Mucosa of rectum (tissue), 2 donors: Measurements from ENCODE around the gene EFCAB7.
"Not testable (repeated sequence)": the region's sequence is repeated elsewhere in the genome, so short reads cannot be mapped to it uniquely, and the experiment has no call there.

Experiments used
- H3K27ac ChIP-seq, 2 donors: one replicate each; pipeline ENCODE4 v1.7.0; 2013; ENCODE audit warnings: inconsistent platforms in 2 of 2, low read depth in 2 of 2, low read length in 2 of 2
- H3K27me3 ChIP-seq, 2 donors: one replicate each; pipeline ENCODE4 v1.7.0; 2013; ENCODE audit warnings: low read length in 2 of 2; ENCODE audit not compliant: control insufficient read depth in 2 of 2, insufficient read depth in 2 of 2
- H3K36me3 ChIP-seq, 2 donors: one replicate each; pipeline ENCODE4 v1.7.0; 2013; ENCODE audit warnings: low read length in 2 of 2; ENCODE audit not compliant: control insufficient read depth in 2 of 2, insufficient read depth in 2 of 2
- H3K4me1 ChIP-seq, 2 donors: one replicate each; pipeline ENCODE4 v1.7.0; 2013; ENCODE audit warnings: low read length in 2 of 2, mild to moderate bottlenecking in 1 of 2; ENCODE audit not compliant: control insufficient read depth in 2 of 2, insufficient read depth in 2 of 2
- H3K4me3 ChIP-seq, 2 donors: one replicate each; pipeline ENCODE4 v1.7.0; 2013; ENCODE audit warnings: low read length in 2 of 2
- H3K9ac ChIP-seq, 2 donors: one replicate each; pipeline ENCODE4 v1.7.0; 2013; ENCODE audit warnings: low read length in 2 of 2, low read depth in 1 of 2, mild to moderate bottlenecking in 1 of 2
- H3K9me3 ChIP-seq, 2 donors: one replicate each; pipeline ENCODE4 v1.7.0; 2013; ENCODE audit warnings: low read length in 2 of 2; ENCODE audit not compliant: control insufficient read depth in 2 of 2
- donor health status: healthy.
- donor health status: Normal muscosa, but diverticular disease.

Gene EFCAB7

GRCh38 chr1:63547621-63548294 lies 24.4 kb downstream of the EFCAB7 start:
- H3K36me3 ChIP-seq, result peaks cover 3 to 6% of the 10 kb centered on the region in 2 donors
- H3K27me3 ChIP-seq, result no peaks in the 10 kb centered on the region
- H3K4me3 ChIP-seq, result no peak overlapping the region
- no peaks in the 10 kb centered on the region for H3K9me3 ChIP-seq
- no peak overlapping the region for H3K27ac ChIP-seq
- H3K9ac ChIP-seq, result no peak overlapping the region
- H3K4me1 ChIP-seq, result no peaks in the 10 kb centered on the region

- H3K36me3 ChIP-seq, result peaks cover 3 to 6% of the 10 kb centered on the region in 2 donors
Observed at GRCh38 chr1:63548303-63548702, 25.0 kb downstream of the EFCAB7 start.

GRCh38 chr1:63548877-63549276 lies 25.6 kb downstream of the EFCAB7 start:
- H3K4me3 ChIP-seq, result no peak overlapping the region
- H3K27ac ChIP-seq, result no peak overlapping the region
- H3K36me3 ChIP-seq, result peaks cover 3 to 6% of the 10 kb centered on the region in 2 donors
- H3K27me3 ChIP-seq, result no peaks in the 10 kb centered on the region
- no peak overlapping the region for H3K9ac ChIP-seq
- H3K9me3 ChIP-seq, result no peaks in the 10 kb centered on the region
- no peaks in the 10 kb centered on the region for H3K4me1 ChIP-seq

More at GRCh38 chr1:63548303-63548702, 25.0 kb downstream of the EFCAB7 start:
- Histone ChIP-seq H3K27ac (no peak overlapping the region), H3K4me3 (no peak overlapping the region), H3K4me1 (no peaks in the 10 kb centered on the region), H3K9ac (no peak overlapping the region), H3K9me3 (no peaks in the 10 kb centered on the region), H3K27me3 (no peaks in the 10 kb centered on the region)

- no peaks in the 10 kb centered on the region for H3K4me1 ChIP-seq
- no peaks in the 10 kb centered on the region for H3K36me3 ChIP-seq
- H3K9ac ChIP-seq, result no peak overlapping the region
Observed at GRCh38 chr1:63555480-63555879, 32.2 kb downstream of the EFCAB7 start.

GRCh38 chr1:63557365-63557987 lies 34.2 kb downstream of the EFCAB7 start:
- H3K9ac ChIP-seq, result no peak overlapping the region
- H3K36me3 ChIP-seq, result no peaks in the 10 kb centered on the region
- H3K4me1 ChIP-seq, result no peaks in the 10 kb centered on the region
- H3K27ac ChIP-seq, result no peak overlapping the region
- H3K9me3 ChIP-seq, result no peaks in the 10 kb centered on the region
- H3K27me3 ChIP-seq, result no peaks in the 10 kb centered on the region
- no peak overlapping the region for H3K4me3 ChIP-seq

More at GRCh38 chr1:63555480-63555879, 32.2 kb downstream of the EFCAB7 start:
- Histone ChIP-seq H3K4me3 (no peak overlapping the region), H3K27ac (no peak overlapping the region), H3K9me3 (no peaks in the 10 kb centered on the region), H3K27me3 (no peaks in the 10 kb centered on the region)

- H3K9ac ChIP-seq, result no peak overlapping the region
- no peaks in the 10 kb centered on the region for H3K9me3 ChIP-seq
- H3K27ac ChIP-seq, result no peak overlapping the region
- no peaks in the 10 kb centered on the region for H3K27me3 ChIP-seq
- H3K4me1 ChIP-seq, result no peaks in the 10 kb centered on the region
- H3K4me3 ChIP-seq, result no peak overlapping the region
- no peaks in the 10 kb centered on the region for H3K36me3 ChIP-seq
Observed at GRCh38 chr1:63559357-63559756, 36.0 kb downstream of the EFCAB7 start.

GRCh38 chr1:63563745-63564144 lies 40.4 kb downstream of the EFCAB7 start:
- no peak overlapping the region for H3K4me3 ChIP-seq
- H3K9me3 ChIP-seq, result no peaks in the 10 kb centered on the region
- no peaks in the 10 kb centered on the region for H3K36me3 ChIP-seq
- H3K9ac ChIP-seq, result no peak overlapping the region
- no peak overlapping the region for H3K27ac ChIP-seq
- H3K27me3 ChIP-seq, result no peaks in the 10 kb centered on the region
- no peaks in the 10 kb centered on the region for H3K4me1 ChIP-seq

GRCh38 chr1:63569068-63569467 lies 45.7 kb downstream of the EFCAB7 start:
- Histone ChIP-seq H3K9me3 (no peaks in the 10 kb centered on the region), H3K27ac (no peak overlapping the region), H3K27me3 (no peaks in the 10 kb centered on the region), H3K4me1 (no peaks in the 10 kb centered on the region), H3K36me3 (no peaks in the 10 kb centered on the region), H3K4me3 (no peak overlapping the region), H3K9ac (no peak overlapping the region)

GRCh38 chr1:63569640-63570316 lies 46.5 kb downstream of the EFCAB7 start:
- no peak overlapping the region for H3K27ac ChIP-seq
- no peaks in the 10 kb centered on the region for H3K9me3 ChIP-seq
- H3K36me3 ChIP-seq, result no peaks in the 10 kb centered on the region
- no peak overlapping the region for H3K4me3 ChIP-seq
- H3K27me3 ChIP-seq, result no peaks in the 10 kb centered on the region
- no peak overlapping the region for H3K9ac ChIP-seq
- no peaks in the 10 kb centered on the region for H3K4me1 ChIP-seq

- not testable (repeated sequence) for H3K27me3 ChIP-seq, H3K4me3 ChIP-seq, H3K27ac ChIP-seq, H3K9me3 ChIP-seq, H3K4me1 ChIP-seq, H3K9ac ChIP-seq, H3K36me3 ChIP-seq
Observed at GRCh38 chr1:63572686-63573085, 49.4 kb downstream of the EFCAB7 start.
